GM18870 (cell line): ENCODE data around the gene SP2.

Source experiments
- ATAC-seq: cut with Tn5 transposase; IDR thresholded peaks from one replicate; pipeline ENCODE4 v1.9.1; 2021; ENCODE audit warnings: moderate library complexity; ENCODE audit not compliant: unreplicated experiment

Gene SP2

GRCh38 chr17:47946929-47947397, 50.9 kb downstream of the SP2 start:
- no peak for ATAC-seq

GRCh38 chr17:47948706-47949196, 52.7 kb downstream of the SP2 start:
- ATAC-seq: no peak

- ATAC-seq: no peak
These were observed 53.2 kb downstream of the SP2 start for GRCh38 chr17:47949197-47949759.

GRCh38 chr17:47949946-47950345, 53.9 kb downstream of the SP2 start:
- ATAC-seq: no peak

- no peak for ATAC-seq
These were observed 54.4 kb downstream of the SP2 start for GRCh38 chr17:47950448-47950847.

GRCh38 chr17:47952171-47953021, 56.4 kb downstream of the SP2 start:
- ATAC-seq: no peak

- no peak for ATAC-seq
These were observed 57.9 kb downstream of the SP2 start for GRCh38 chr17:47953909-47954308.

GRCh38 chr17:47955497-47956461, 59.7 kb downstream of the SP2 start:
- ATAC-seq: no peak

- ATAC-seq: no peak
These were observed 61.0 kb downstream of the SP2 start for GRCh38 chr17:47956791-47957590.

GRCh38 chr17:47957591-47958490, 61.8 kb downstream of the SP2 start, which contains the start of gene PRR15L:
Gene PRR15L, minus strand, starts transcription at chr17:47957883. Its CDS starts 4,649 bp downstream, at chr17:47953234.
- no peak for ATAC-seq

GRCh38 chr17:47959825-47960655, 64.0 kb downstream of the SP2 start:
- ATAC-seq: no peak

- ATAC-seq: no peak
These were observed 65.4 kb downstream of the SP2 start for GRCh38 chr17:47961406-47961805.

- ATAC-seq: no peak
These were observed 66.9 kb downstream of the SP2 start for GRCh38 chr17:47962901-47963300.

GRCh38 chr17:47964856-47965255, 68.8 kb downstream of the SP2 start:
- no peak for ATAC-seq

- no peak for ATAC-seq
These were observed 70.1 kb downstream of the SP2 start for GRCh38 chr17:47966079-47966519.

- no peak for ATAC-seq
These were observed 71.7 kb downstream of the SP2 start for GRCh38 chr17:47967607-47968252.

GRCh38 chr17:47968836-47969235, 72.8 kb downstream of the SP2 start:
- no peak for ATAC-seq
